ENCODE measurements around the gene NPSR1.

GRCh38 chr7:34772296-34772938 is 114.4 kb downstream of the NPSR1 start:
- no peak for TF ChIP-seq POLR2A (IDR thresholded peaks at IDR 0.05)
- TF ChIP-seq, protein P1, sequence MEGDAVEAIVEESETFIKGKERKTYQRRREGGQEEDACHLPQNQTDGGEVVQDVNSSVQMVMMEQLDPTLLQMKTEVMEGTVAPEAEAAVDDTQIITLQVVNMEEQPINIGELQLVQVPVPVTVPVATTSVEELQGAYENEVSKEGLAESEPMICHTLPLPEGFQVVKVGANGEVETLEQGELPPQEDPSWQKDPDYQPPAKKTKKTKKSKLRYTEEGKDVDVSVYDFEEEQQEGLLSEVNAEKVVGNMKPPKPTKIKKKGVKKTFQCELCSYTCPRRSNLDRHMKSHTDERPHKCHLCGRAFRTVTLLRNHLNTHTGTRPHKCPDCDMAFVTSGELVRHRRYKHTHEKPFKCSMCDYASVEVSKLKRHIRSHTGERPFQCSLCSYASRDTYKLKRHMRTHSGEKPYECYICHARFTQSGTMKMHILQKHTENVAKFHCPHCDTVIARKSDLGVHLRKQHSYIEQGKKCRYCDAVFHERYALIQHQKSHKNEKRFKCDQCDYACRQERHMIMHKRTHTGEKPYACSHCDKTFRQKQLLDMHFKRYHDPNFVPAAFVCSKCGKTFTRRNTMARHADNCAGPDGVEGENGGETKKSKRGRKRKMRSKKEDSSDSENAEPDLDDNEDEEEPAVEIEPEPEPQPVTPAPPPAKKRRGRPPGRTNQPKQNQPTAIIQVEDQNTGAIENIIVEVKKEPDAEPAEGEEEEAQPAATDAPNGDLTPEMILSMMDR (IDR thresholded peaks at IDR 0.05 in 4 of 5, conservative IDR thresholded peaks at IDR 0.05 in 1 of 5) = no peak
